Thyroid gland (tissue), 4 donors: ENCODE results near the gene GRM4. TPM values are rescaled to one million over a fixed set of nuclear protein-coding genes. Genes with fewer than 3 reads are reported as not detected.
"Not testable (repeated sequence)": the region's sequence is repeated elsewhere in the genome, so short reads cannot be mapped to it uniquely, and the experiment has no call there.

ENCODE experiments used
- DNase-seq, 2 donors: peaks; one replicate each; pipeline ENCODE4 v3.0.0-alpha.2; 2019
- H3K27ac ChIP-seq, 3 donors: fragments of 200-600 bp; sonication (generic); 1 replicate in 2 of 3; 2 replicates in 1 of 3; pipeline ENCODE4 v1.5.1; 2016 to 2019; ENCODE audit warnings: mild to moderate bottlenecking in 1 of 3, moderate library complexity in 1 of 3
- H3K27me3 ChIP-seq: fragments of 200-600 bp; sonication (generic); one replicate; pipeline ENCODE4 v1.5.1; 2019
- H3K36me3 ChIP-seq, 2 donors: fragments of 200-600 bp; sonication (generic); one replicate each; pipeline ENCODE4 v1.5.1; 2016 to 2019
- H3K4me1 ChIP-seq, 2 donors: fragments of 200-600 bp; sonication (generic); one replicate each; pipeline ENCODE4 v1.5.1; 2017 to 2019
- H3K4me3 ChIP-seq, 3 donors: fragments of 200-600 bp; sonication (generic); replicated peaks in 1 of 3; 1 replicate in 2 of 3; 2 replicates in 1 of 3; pipeline ENCODE4 v1.5.1; 2016; ENCODE audit warnings: mild to moderate bottlenecking in 1 of 3
- H3K9me3 ChIP-seq: fragments of 200-600 bp; sonication (generic); one replicate; pipeline ENCODE4 v1.5.1; 2017
- POLR2A ChIP-seq, 2 donors: fragments of 450-650 bp; IDR thresholded peaks; one replicate each; pipeline ENCODE4 v1.6.1; 2017; ENCODE audit warnings: antibody characterized with exemption in 2 of 2, mild to moderate bottlenecking in 2 of 2, moderate library complexity in 1 of 2
- WGBS, 2 donors: methylation state at CpG; one replicate each; pipeline ENCODE4 v1.1.5; 2017; 5-methylcytosine and 5-hydroxymethylcytosine counted together
- intact Hi-C: fragments of 100-400 bp; cut with DNase I; formaldehyde crosslinking; loops from one replicate; pipeline ENCODE4 v1.15.1; 2023
- total RNA-seq, 4 donors: library from RNA; depleted of rRNA; stranded (reverse); fragments of >200 nt; gene quantifications; one replicate each; pipeline ENCODE4 v1.2.3, GENCODE V29; 2016
- TF ChIP-seq, protein P1 (sequence below), 6 experiments: fragments of 200-600 bp in 3 of 6; fragments of 450-650 bp in 3 of 6; sonication (generic) in 3 of 6; IDR thresholded peaks; one replicate each; pipeline ENCODE4 v1.5.1; 2016 to 2019; ENCODE audit warnings: antibody characterized with exemption in 6 of 6, mild to moderate bottlenecking in 2 of 6, inconsistent platforms in 1 of 6, moderate library complexity in 1 of 6

Gene GRM4
- total RNA-seq, result under 1 TPM in 1 of 4 donors, not detected in 3; under 0.01 TPM

DNA sequence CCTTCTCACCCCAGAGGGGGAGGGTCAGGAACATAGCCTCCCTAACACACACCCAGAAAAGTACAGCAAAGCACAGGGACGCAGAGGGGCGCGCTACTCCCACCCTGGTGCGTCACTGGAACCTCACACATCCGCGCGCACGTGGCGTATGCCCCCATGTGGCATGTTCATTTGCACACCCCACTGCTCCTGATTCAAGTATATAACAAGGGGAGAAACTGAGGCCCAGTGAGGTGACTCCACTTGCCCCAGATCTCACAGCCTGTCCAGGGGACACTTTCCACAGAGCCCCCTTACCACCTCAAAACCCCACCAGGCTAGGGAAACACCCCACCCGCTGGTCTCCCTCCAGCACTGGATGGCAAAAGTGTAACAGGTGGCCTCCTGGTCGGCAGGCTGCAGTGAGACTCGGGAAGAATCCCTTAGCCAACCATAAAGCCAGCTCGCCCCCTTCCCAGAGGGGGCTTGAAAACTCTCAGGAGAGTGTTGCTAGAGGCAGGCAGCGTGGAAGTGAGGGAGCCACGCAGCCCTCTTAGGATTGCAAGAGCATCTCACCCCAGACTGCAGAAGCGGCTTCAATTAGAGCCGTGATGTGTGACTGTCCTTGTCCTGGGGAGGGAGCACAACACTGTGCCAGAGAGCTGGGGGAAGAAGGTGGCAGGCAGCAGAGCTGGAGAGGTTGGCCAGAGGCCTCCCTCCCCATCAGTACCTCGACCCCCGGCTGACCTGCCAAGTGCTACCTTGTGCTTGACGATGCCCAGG, at the start of gene GRM4:
TSS of gene GRM4 (minus strand) at position 67 of the 762 bp plus-strand sequence. CDS start 12,591 bp downstream, outside the sequence.
- Histone ChIP-seq H3K36me3 (no peaks in the 10 kb centered on the region), H3K4me3 (no peak within 1 kb of the TSS), H3K27ac (no peak within 1 kb of the TSS), H3K27me3 (peaks cover 31% of the 10 kb centered on the region), H3K9me3 (no peaks in the 10 kb centered on the region), H3K4me1 (peaks cover 13 to 27% of the 10 kb centered on the region in 2 donors)
- no peak for DNase-seq
- no peak for TF ChIP-seq POLR2A (IDR thresholded peaks at IDR 0.05)
- TF ChIP-seq, protein P1, sequence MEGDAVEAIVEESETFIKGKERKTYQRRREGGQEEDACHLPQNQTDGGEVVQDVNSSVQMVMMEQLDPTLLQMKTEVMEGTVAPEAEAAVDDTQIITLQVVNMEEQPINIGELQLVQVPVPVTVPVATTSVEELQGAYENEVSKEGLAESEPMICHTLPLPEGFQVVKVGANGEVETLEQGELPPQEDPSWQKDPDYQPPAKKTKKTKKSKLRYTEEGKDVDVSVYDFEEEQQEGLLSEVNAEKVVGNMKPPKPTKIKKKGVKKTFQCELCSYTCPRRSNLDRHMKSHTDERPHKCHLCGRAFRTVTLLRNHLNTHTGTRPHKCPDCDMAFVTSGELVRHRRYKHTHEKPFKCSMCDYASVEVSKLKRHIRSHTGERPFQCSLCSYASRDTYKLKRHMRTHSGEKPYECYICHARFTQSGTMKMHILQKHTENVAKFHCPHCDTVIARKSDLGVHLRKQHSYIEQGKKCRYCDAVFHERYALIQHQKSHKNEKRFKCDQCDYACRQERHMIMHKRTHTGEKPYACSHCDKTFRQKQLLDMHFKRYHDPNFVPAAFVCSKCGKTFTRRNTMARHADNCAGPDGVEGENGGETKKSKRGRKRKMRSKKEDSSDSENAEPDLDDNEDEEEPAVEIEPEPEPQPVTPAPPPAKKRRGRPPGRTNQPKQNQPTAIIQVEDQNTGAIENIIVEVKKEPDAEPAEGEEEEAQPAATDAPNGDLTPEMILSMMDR (IDR thresholded peaks at IDR 0.05), result no peak
- WGBS, 2 donors, result 35 to 39% methylated on average over 16 to 19 of the region's 20 CpGs
- intact Hi-C loops, result loop anchor here (5.0 kb wide), 1 partner anchor 89 kb away; no protein-coding TSS in a partner anchor

DNA sequence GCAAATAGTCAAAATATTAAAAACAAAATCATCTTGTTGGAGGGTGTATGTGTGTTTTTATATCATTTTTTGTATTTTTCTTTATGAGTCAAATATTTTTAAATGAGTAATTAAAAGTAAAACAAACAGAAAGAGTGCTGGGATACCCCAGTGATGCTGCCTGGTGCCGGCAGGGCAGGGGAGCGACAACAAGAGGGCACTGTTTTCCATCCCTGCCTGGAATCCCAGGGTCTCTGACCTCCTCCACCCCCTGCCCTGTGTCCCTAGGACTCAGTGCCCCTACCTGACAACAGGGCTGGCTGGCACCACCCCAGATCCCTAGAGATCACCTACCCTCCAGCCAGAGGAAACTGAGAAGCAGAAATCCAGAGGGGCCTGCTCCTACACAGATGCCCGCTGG, 48.9 kb upstream of the GRM4 start:
- intact Hi-C loops, result loop anchor here (5.0 kb wide), 2 partner anchors 53 to 223 kb away; partner anchors contain the start of gene SMIM29
- 90 to 94% methylated on average over 3 of the region's 3 CpGs for WGBS, 2 donors
- TF ChIP-seq, protein P1 (IDR thresholded peaks at IDR 0.05), result no peak
- TF ChIP-seq POLR2A (IDR thresholded peaks at IDR 0.05), result no peak

DNA sequence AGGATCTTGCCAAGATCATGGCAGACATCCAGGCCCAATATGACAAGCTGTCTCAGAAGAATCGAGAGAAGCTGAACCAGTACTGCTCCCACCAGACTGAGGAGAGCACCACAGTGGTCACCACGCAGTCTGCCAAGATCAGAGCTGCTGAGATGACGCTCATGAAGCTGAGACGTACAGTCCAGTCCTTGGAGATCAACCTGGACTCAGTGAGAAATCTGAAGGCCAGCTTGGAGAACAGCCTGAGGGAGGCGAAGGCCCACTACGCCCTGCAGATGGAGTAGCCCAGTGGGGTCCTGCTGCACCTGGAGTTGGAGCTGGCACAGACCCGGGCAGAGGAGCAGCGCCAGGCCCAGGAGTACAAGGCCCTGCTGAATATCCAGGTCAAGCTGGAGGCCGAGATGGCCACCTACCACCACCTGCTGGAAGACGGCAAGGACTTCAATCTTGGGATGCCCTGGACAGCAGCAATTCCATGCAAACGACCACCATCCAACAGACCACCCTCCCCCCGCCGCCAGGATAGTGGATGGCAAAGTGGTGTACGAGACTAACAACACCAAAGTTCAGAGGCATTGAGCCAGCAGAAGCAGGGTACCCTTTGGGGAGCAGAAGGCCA, 44.7 kb upstream of the GRM4 start:
- Histone ChIP-seq H3K4me1 (no peaks in the 10 kb centered on the region), H3K36me3 (no peaks in the 10 kb centered on the region), H3K4me3 (no peak overlapping the region), H3K27ac (no peak overlapping the region), H3K27me3 (no peaks in the 10 kb centered on the region), H3K9me3 (no peaks in the 10 kb centered on the region)
- 76 to 77% methylated on average over 11 to 12 of the region's 14 CpGs for WGBS, 2 donors
- intact Hi-C loops, result no loop called here
- DNase-seq, result no peak
- no peak for TF ChIP-seq POLR2A (IDR thresholded peaks at IDR 0.05)
- TF ChIP-seq, protein P1 (IDR thresholded peaks at IDR 0.05), result no peak

More for the DNA sequence above, 48.9 kb upstream of the GRM4 start:
- no peak overlapping the region for H3K4me3 ChIP-seq
- H3K27ac ChIP-seq, result no peak overlapping the region
- H3K27me3 ChIP-seq, result no peaks in the 10 kb centered on the region
- no peaks in the 10 kb centered on the region for H3K9me3 ChIP-seq
- no peaks in the 10 kb centered on the region for H3K36me3 ChIP-seq
- DNase-seq, result no peak
- H3K4me1 ChIP-seq, result peaks cover 2 to 4% of the 10 kb centered on the region in 2 donors

DNA sequence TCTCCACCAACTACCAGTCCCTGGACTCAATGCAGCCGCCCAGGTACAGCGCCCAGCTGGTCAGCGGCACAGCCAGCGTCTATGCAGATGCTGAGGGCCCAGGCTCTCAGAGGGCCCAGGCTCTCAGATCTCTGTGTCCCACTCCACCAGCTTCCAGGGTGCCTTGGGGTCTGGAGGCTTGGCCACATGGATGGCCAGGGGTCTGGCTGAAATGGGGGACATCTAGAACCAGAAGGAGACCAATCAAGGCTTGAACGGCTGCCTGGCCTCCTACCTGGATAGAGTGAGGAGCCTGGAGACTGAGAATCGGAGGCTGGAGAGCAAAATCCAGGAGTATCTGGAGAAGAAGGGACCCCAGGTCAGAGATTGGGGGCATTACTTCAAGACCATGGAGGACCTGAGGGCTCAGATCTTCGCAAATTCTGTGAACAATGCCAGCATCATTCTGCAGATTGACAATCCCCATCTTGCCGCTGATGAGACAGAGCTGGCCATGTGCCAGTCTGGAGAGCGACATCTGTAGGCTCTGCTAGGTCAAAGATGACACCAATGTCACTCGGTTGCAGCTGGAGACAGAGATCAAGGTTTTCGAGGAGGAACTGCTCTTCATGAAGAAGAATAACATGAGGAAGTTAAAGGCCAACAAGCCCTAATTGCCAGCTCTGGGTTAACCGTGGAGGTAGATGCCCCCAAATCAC, 44.1 kb upstream of the GRM4 start:
- no peaks in the 10 kb centered on the region for H3K9me3 ChIP-seq

DNA sequence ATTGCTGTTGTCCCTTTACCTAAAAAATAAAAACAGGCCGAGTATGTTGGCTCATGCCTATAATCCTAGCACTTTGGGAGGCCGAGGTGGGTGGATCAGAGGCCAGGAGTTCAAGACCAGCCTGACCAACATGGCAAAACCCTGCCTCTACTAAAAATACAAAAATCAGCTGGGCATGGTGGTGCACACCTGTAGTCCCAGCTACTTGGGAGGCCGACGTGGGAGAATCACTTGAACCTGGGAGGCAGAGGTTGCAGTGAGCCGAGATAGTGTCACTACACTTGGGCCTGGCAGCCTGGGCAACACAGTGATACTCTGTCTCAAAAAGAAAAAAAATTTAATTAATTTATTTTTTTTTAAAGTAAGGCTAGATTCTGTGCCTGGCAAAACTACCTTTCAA, 38.8 kb upstream of the GRM4 start:
- H3K9me3 ChIP-seq, intact Hi-C loops, H3K36me3 ChIP-seq, H3K27ac ChIP-seq, H3K4me3 ChIP-seq, H3K27me3 ChIP-seq, H3K4me1 ChIP-seq, DNase-seq: not testable (repeated sequence)
- 93 to 96% methylated on average over 5 of the region's 5 CpGs for WGBS, 2 donors

More for the DNA sequence above, 44.1 kb upstream of the GRM4 start:
- intact Hi-C loops, result no loop called here
- Histone ChIP-seq H3K36me3 (no peaks in the 10 kb centered on the region), H3K27ac (no peak overlapping the region), H3K27me3 (no peaks in the 10 kb centered on the region), H3K4me3 (no peak overlapping the region), H3K4me1 (no peaks in the 10 kb centered on the region)
- TF ChIP-seq POLR2A (IDR thresholded peaks at IDR 0.05), result no peak
- TF ChIP-seq, protein P1 (IDR thresholded peaks at IDR 0.05), result no peak
- 90 to 92% methylated on average over 12 of the region's 12 CpGs for WGBS, 2 donors
- DNase-seq, result no peak
